GM10266 (cell line): ENCODE results near the gene PIRT.

Experiments
- DNase-seq: peaks from one replicate; pipeline ENCODE4 v3.0.0; 2012; ENCODE audit errors: extremely low spot score
- CTCF ChIP-seq: IDR thresholded peaks from 2 replicates; pipeline ENCODE4 v1.5.1; 2012; ENCODE audit warnings: mild to moderate bottlenecking, low read depth; ENCODE audit not compliant: control insufficient read depth, insufficient read depth; ENCODE audit errors: missing control alignments

PIRT gene

GRCh38 chr17:10836966-10837590 is 809 bp downstream of the PIRT start:
- no peak for TF ChIP-seq CTCF
- no peak for DNase-seq

DNA sequence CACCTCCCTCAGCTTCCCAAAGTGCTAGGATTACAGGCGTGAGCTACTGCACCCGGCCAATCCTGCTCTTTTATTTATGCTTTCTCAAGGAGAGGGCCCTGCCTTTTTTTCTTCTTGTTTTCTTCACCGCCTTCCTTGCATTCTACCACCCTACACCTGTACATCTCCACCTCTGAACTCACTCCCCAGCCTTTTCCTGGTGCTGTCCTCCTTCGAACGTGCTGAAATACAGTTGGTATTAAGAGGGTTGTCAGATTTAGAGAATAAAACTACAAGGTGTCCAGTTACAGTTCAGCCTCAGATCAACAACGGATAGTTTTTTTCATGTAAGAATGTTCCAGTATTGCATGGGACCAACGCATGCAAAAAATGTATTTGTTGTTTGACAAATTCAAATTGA is 1.7 kb downstream of the PIRT start:
- TF ChIP-seq CTCF: no peak

GRCh38 chr17:10831696-10832095 is 6.2 kb downstream of the PIRT start:
- no peak for TF ChIP-seq CTCF
- no peak for DNase-seq

More for the DNA sequence above, 1.7 kb downstream of the PIRT start:
- DNase-seq: no peak

- no peak for DNase-seq
- TF ChIP-seq CTCF: no peak
Measured at GRCh38 chr17:10827898-10828552, 9.9 kb downstream of the PIRT start.

DNA sequence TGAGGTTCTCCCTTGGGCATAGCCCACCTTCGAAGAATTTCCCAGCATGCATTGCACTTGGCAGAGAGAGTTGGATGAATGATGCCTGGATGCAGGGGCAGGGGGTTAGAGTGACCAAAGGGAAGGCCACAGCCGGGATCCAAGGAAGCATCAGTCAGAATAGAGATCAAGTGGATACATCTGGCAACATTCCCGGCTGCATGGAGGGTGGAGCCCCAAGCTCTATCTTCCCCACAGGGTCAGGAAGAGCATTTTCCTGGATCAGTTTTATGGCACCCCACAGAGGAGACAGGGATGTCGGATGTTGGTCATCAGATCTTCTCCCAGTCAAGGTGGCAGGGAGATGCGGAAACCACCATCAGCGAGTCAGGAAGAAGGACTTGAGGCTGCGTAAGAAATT is 13.0 kb downstream of the PIRT start:
- TF ChIP-seq CTCF: no peak

GRCh38 chr17:10821770-10822169 is 16.1 kb downstream of the PIRT start:
- TF ChIP-seq CTCF: no peak
- DNase-seq: no peak

More for the DNA sequence above, 13.0 kb downstream of the PIRT start:
- no peak for DNase-seq

DNA sequence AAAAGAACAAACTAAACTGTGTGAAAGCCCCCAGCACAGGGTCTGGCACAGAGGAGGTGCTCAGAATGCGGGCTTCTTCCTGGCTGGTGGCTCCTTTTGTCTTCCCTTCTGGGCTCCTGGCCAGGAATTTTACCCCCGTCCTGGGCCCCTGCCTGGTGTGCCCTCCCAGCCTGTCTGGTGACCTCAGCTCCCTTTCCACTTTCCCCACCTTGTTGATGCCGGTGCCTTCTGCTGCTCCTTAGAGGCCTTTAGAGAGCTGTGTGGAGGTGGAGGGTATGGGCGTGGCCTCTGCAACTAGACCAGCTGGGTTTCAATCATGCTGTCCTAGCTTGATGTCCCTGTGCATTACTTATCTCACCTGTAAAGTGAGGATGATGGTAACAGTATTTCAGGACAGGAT is 16.8 kb downstream of the PIRT start:
- TF ChIP-seq CTCF: no peak
- no peak for DNase-seq
